CD4-positive, alpha-beta T cell treated with Interleukin-6 for 4 hours (primary cell): ENCODE measurements around the gene DIRAS1.
"Not testable (repeated sequence)": the region's sequence is repeated elsewhere in the genome, so short reads cannot be mapped to it uniquely, and the experiment has no call there.

ENCODE experiments used
- DNase-seq: peaks from one replicate; pipeline ENCODE4 v3.0.0-alpha.2; 2020; ENCODE audit warnings: mixed read lengths

DIRAS1 gene

GRCh38 chr19:2668175-2668763 lies 52.9 kb downstream of the DIRAS1 start:
- DNase-seq, result no peak

DNA sequence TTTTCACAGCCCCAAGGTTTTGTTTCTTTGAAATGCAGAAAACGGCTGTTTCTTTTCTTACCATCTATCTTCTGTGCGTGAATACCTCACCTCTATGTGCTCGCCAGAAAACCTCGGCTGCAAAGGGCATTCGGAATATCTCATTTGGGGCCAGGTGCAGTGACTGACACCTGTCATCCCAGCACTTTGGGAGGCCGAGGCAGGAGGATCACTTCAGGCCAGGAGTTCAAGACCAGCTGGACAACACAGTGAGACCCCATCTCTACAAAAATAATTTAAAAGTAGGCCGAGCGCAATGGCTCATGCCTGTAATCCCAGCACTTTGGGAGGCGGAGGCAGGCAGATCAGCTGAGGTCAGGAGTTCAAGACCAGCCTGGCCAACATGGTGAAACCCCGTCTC lies 53.8 kb downstream of the DIRAS1 start:
- not testable (repeated sequence) for DNase-seq

DNA sequence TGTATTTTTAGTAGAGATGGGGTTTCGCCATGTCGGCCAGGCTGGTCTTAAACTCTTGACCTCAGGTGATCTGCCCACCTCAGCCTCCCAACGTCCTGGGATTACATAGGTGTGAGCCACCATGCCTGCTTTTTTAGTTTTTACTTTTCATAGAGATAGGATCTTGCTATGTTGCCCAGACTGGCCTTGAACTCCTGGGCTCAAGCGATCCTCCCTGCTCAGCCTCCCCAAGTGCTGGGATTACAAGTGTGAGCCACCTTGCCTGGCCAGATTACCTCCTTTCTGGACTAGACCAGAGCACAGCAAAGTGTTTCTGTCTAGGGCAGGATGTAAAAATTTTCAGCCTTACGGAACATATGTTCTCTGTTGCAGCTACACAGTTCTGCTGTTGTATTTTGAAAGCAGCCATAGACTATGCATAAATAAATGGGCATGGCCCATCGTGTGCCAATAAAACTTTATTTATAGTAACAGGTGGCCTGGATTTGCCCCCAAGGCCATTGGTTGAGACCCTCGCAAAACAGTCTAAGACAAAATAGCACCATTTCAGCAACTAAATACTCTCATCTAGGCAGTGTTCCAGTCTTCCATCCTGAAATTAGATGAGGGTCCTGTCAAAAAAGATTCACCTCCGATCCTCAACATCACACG lies 54.7 kb downstream of the DIRAS1 start:
- DNase-seq, result no peak

GRCh38 chr19:2665103-2665502 lies 56.1 kb downstream of the DIRAS1 start:
- DNase-seq, result no peak
